HEK293 (cell line): ENCODE results near the gene THSD7A.

Experiments
- CTCF ChIA-PET: fragments of 350-600 bp; formaldehyde crosslinking; extraction: SDS; loops from one replicate; lab custom pipeline; 2021; ENCODE audit warnings: antibody characterized with exemption; lab: Yijun Ruan, JAX
- POLR2A ChIA-PET: fragments of 300-600 bp; formaldehyde crosslinking; extraction: SDS; loops from one replicate; lab custom pipeline; 2020; ENCODE audit warnings: antibody characterized with exemption, inconsistent platforms; lab: Yijun Ruan, JAX
- H3K27ac ChIP-seq: fragments of 200-500 bp; sonication (Bioruptor generic); 2 replicates; pipeline ENCODE4 v1.5.1; 2014; ENCODE audit warnings: low read depth, low read length, control low read depth, inconsistent platforms; ENCODE audit errors: extremely low read depth
- H3K36me3 ChIP-seq, 2 experiments: fragments of 200-500 bp in 1 of 2; sonication (Bioruptor generic) in 1 of 2; 1 replicate in 1 of 2; 2 replicates in 1 of 2; pipeline ENCODE4 v1.5.1; 2014 to 2017; ENCODE audit warnings: inconsistent platforms in 2 of 2, low read length in 2 of 2; ENCODE audit not compliant: control insufficient read depth in 2 of 2, insufficient read depth in 1 of 2
- H3K4me1 ChIP-seq: fragments of 200-500 bp; sonication (Bioruptor generic); 2 replicates; pipeline ENCODE4 v1.5.1; 2014; ENCODE audit warnings: mild to moderate bottlenecking, low read length, inconsistent platforms; ENCODE audit not compliant: control insufficient read depth, insufficient read depth
- H3K4me3 ChIP-seq: 2 replicates; pipeline ENCODE4 v1.5.1; 2011; ENCODE audit warnings: low read depth, mild to moderate bottlenecking, control low read depth, low read length, moderate library complexity
- H3K9me3 ChIP-seq: fragments of 200-500 bp; sonication (Bioruptor generic); 2 replicates; pipeline ENCODE4 v1.5.1; 2014; ENCODE audit warnings: low read depth, low read length, inconsistent platforms; ENCODE audit not compliant: control insufficient read depth, insufficient read depth
- FEZF1 ChIP-seq: fragments of 450-650 bp; formaldehyde crosslinking; IDR thresholded peaks from 2 replicates; pipeline ENCODE4 v1.5.1; 2016; ENCODE audit warnings: missing biosample characterization, missing genetic modification characterization
- HOXA7 ChIP-seq: sonication (generic); formaldehyde crosslinking; IDR thresholded peaks from 2 replicates; pipeline ENCODE4 v1.8.1; 2022; ENCODE audit warnings: missing genetic modification reagents, borderline replicate concordance
- SP2 ChIP-seq: fragments of 450-650 bp; formaldehyde crosslinking; IDR thresholded peaks from 2 replicates; pipeline ENCODE4 v1.5.1; 2016; ENCODE audit warnings: missing biosample characterization, missing genetic modification characterization
- SP3 ChIP-seq: fragments of 450-650 bp; formaldehyde crosslinking; IDR thresholded peaks from 2 replicates; pipeline ENCODE4 v1.5.1; 2016; ENCODE audit warnings: missing biosample characterization, missing genetic modification characterization
- ZBTB17 ChIP-seq: fragments of 450-650 bp; formaldehyde crosslinking; IDR thresholded peaks from 2 replicates; pipeline ENCODE4 v1.5.1; 2016; ENCODE audit warnings: missing biosample characterization, missing genetic modification characterization
- ZNF19 ChIP-seq: fragments of 450-650 bp; formaldehyde crosslinking; IDR thresholded peaks from 2 replicates; pipeline ENCODE4; 2016; ENCODE audit warnings: missing biosample characterization, missing genetic modification characterization, low read depth
- ZNF24 ChIP-seq: fragments of 450-650 bp; formaldehyde crosslinking; IDR thresholded peaks from 2 replicates; pipeline ENCODE4 v1.5.1; 2016; ENCODE audit warnings: missing biosample characterization, missing genetic modification characterization
- ZNF280C ChIP-seq: fragments of 450-650 bp; formaldehyde crosslinking; IDR thresholded peaks from 2 replicates; pipeline ENCODE4 v1.5.1; 2016; ENCODE audit warnings: missing biosample characterization, missing genetic modification characterization
- ZNF324 ChIP-seq: fragments of 450-650 bp; formaldehyde crosslinking; IDR thresholded peaks from 2 replicates; pipeline ENCODE4 v1.5.1; 2016; ENCODE audit warnings: missing biosample characterization, missing genetic modification characterization
- ZNF548 ChIP-seq: fragments of 450-650 bp; formaldehyde crosslinking; IDR thresholded peaks from 2 replicates; pipeline ENCODE4 v1.5.1; 2016; ENCODE audit warnings: missing biosample characterization, missing genetic modification characterization
- ZNF585B ChIP-seq: fragments of 450-650 bp; formaldehyde crosslinking; IDR thresholded peaks from 2 replicates; pipeline ENCODE4 v1.5.1; 2016; ENCODE audit warnings: missing biosample characterization, missing genetic modification characterization
- ZNF670 ChIP-seq: fragments of 450-650 bp; formaldehyde crosslinking; IDR thresholded peaks from 2 replicates; pipeline ENCODE4 v1.5.1; 2016; ENCODE audit warnings: missing biosample characterization, missing genetic modification characterization, low read depth
- ZNF701 ChIP-seq: fragments of 450-650 bp; formaldehyde crosslinking; IDR thresholded peaks from 2 replicates; pipeline ENCODE4 v1.5.1; 2016; ENCODE audit warnings: missing biosample characterization, missing genetic modification characterization
- ZNF791 ChIP-seq: fragments of 450-650 bp; formaldehyde crosslinking; IDR thresholded peaks from 2 replicates; pipeline ENCODE4 v1.5.1; 2016; ENCODE audit warnings: missing biosample characterization, missing genetic modification characterization
- ZNF837 ChIP-seq: fragments of 450-650 bp; formaldehyde crosslinking; IDR thresholded peaks from 2 replicates; pipeline ENCODE4 v1.5.1; 2016; ENCODE audit warnings: missing biosample characterization, missing genetic modification characterization
- TF ChIP-seq, protein P1 (sequence below): fragments of 450-650 bp; formaldehyde crosslinking; IDR thresholded peaks from 2 replicates; pipeline ENCODE4 v1.5.1; 2017; ENCODE audit warnings: missing biosample characterization, missing genetic modification characterization
- TF ChIP-seq, protein P2 (sequence below): fragments of 450-650 bp; IDR thresholded peaks from 2 replicates; pipeline ENCODE4 v1.5.1; 2018; ENCODE audit warnings: missing biosample characterization, missing genetic modification characterization
- TF ChIP-seq, protein P3 (sequence below): fragments of 450-650 bp; formaldehyde crosslinking; IDR thresholded peaks from 2 replicates; pipeline ENCODE4 v1.5.1; 2016; ENCODE audit warnings: missing biosample characterization, missing genetic modification characterization

THSD7A gene

DNA sequence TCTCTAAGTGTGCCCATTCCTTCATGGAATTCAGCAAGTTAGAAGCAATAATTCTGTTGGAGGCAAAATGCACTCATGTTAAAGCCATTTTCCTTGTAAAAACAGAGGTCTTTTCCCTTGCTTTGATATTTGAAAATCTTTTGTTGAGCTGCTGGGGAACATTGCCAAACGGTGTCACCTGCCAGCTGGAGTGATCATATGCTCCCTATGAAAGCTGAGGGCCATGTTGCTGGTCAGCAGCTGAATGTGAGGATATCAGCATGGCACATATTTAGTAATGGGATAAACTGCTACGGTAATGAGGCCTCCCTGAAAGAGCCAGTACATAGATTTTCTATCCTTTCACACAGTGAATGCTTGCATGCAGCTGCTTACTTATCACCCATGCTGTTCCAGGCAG lies 224.3 kb downstream of the THSD7A start (continued):
- TF ChIP-seq ZNF280C (tag by site-specific recombination) (no peak), ZBTB17 (no peak), SP2 (no peak), ZNF670 (no peak), ZNF701 (tag by site-specific recombination) (no peak), ZNF585B (tag by site-specific recombination) (no peak), ZNF324 (tag by site-specific recombination) (no peak)

- ChIA-PET POLR2A (no interaction called here), CTCF (no interaction called here)
- Histone ChIP-seq H3K4me3 (no peak overlapping the region), H3K9me3 (no peaks in the 10 kb centered on the region), H3K36me3 (no peaks in the 10 kb centered on the region), H3K27ac (no peak overlapping the region), H3K4me1 (no peaks in the 10 kb centered on the region)
- no peak for TF ChIP-seq ZNF701 (tag by site-specific recombination)
- TF ChIP-seq ZNF791, result no peak
- TF ChIP-seq, protein P1, sequence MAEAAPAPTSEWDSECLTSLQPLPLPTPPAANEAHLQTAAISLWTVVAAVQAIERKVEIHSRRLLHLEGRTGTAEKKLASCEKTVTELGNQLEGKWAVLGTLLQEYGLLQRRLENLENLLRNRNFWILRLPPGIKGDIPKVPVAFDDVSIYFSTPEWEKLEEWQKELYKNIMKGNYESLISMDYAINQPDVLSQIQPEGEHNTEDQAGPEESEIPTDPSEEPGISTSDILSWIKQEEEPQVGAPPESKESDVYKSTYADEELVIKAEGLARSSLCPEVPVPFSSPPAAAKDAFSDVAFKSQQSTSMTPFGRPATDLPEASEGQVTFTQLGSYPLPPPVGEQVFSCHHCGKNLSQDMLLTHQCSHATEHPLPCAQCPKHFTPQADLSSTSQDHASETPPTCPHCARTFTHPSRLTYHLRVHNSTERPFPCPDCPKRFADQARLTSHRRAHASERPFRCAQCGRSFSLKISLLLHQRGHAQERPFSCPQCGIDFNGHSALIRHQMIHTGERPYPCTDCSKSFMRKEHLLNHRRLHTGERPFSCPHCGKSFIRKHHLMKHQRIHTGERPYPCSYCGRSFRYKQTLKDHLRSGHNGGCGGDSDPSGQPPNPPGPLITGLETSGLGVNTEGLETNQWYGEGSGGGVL (tag by site-specific recombination), result no peak
- no peak for TF ChIP-seq ZNF24 (tag by site-specific recombination)
- no peak for TF ChIP-seq HOXA7 (CRISPR knock-in tag)
Observed at GRCh38 chr7:11605749-11606148, 226.2 kb downstream of the THSD7A start.

DNA sequence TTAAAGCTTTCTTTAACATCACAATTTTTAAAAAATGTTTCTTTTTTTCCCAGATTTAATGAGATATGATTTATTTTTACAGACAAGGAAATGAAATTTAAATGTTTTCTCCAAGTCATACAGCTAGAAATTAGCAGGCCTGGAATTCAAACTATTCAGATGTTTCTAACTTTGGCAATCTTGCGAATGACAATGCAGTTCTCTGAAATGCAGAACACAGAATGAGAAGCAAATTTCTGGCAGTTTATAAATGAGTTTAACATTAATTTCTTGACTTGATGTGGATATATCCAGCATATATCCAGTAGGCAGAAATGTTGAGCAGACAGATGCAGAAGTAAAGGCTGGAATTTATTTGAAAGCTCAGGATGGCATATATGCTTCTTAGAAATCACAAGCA lies 227.5 kb downstream of the THSD7A start:
- Histone ChIP-seq H3K9me3 (no peaks in the 10 kb centered on the region), H3K36me3 (no peaks in the 10 kb centered on the region), H3K4me1 (no peaks in the 10 kb centered on the region), H3K27ac (no peak overlapping the region), H3K4me3 (no peak overlapping the region)
- TF ChIP-seq, protein P2, sequence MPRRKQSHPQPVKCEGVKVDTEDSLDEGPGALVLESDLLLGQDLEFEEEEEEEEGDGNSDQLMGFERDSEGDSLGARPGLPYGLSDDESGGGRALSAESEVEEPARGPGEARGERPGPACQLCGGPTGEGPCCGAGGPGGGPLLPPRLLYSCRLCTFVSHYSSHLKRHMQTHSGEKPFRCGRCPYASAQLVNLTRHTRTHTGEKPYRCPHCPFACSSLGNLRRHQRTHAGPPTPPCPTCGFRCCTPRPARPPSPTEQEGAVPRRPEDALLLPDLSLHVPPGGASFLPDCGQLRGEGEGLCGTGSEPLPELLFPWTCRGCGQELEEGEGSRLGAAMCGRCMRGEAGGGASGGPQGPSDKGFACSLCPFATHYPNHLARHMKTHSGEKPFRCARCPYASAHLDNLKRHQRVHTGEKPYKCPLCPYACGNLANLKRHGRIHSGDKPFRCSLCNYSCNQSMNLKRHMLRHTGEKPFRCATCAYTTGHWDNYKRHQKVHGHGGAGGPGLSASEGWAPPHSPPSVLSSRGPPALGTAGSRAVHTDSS (tag by site-specific recombination), result no peak
- TF ChIP-seq FEZF1 (tag by site-specific recombination) (no peak), ZNF837 (no peak), ZNF19 (no peak), SP3 (tag by site-specific recombination) (no peak), ZNF548 (tag by site-specific recombination) (no peak)
- TF ChIP-seq, protein P3, sequence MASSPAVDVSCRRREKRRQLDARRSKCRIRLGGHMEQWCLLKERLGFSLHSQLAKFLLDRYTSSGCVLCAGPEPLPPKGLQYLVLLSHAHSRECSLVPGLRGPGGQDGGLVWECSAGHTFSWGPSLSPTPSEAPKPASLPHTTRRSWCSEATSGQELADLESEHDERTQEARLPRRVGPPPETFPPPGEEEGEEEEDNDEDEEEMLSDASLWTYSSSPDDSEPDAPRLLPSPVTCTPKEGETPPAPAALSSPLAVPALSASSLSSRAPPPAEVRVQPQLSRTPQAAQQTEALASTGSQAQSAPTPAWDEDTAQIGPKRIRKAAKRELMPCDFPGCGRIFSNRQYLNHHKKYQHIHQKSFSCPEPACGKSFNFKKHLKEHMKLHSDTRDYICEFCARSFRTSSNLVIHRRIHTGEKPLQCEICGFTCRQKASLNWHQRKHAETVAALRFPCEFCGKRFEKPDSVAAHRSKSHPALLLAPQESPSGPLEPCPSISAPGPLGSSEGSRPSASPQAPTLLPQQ, result no peak
- POLR2A ChIA-PET, result no interaction called here
- CTCF ChIA-PET, result no interaction called here
